Astrocyte (in vitro differentiated cells and primary cell): Measurements from ENCODE around the gene CLMN. TPM values are rescaled to one million over a fixed set of nuclear protein-coding genes. Genes with fewer than 3 reads are reported as not detected.

Experiments
- DNase-seq: peaks from one replicate; pipeline ENCODE4 v3.0.0-alpha.2; 2010; ENCODE audit warnings: low read depth
- FAIRE-seq: peaks from 2 replicates; lab custom pipeline; 2011; peaks lifted over from hg19 to GRCh38; lab: Jason Lieb, UNC
- H2AFZ ChIP-seq: 2 replicates; pipeline ENCODE4 v1.6.0; 2012; ENCODE audit warnings: low read depth, low read length, inconsistent platforms
- H3K27ac ChIP-seq: 2 replicates; pipeline ENCODE4 v1.5.1; 2011; ENCODE audit warnings: low read depth, low read length, inconsistent platforms
- H3K27me3 ChIP-seq: 2 replicates; pipeline ENCODE4 v1.6.0; 2011; ENCODE audit warnings: low read length, inconsistent platforms; ENCODE audit not compliant: insufficient read depth
- H3K36me3 ChIP-seq: 2 replicates; pipeline ENCODE4 v1.5.1; 2011; ENCODE audit warnings: low read length, inconsistent platforms; ENCODE audit not compliant: insufficient read depth
- H3K4me1 ChIP-seq: 2 replicates; pipeline ENCODE4 v1.5.1; 2011; ENCODE audit warnings: low read length, inconsistent platforms; ENCODE audit not compliant: insufficient read depth
- H3K4me2 ChIP-seq: 2 replicates; pipeline ENCODE4 v1.6.0; 2012; ENCODE audit warnings: low read length, inconsistent platforms
- H3K4me3 ChIP-seq: 2 replicates; pipeline ENCODE4 v1.5.1; 2011; ENCODE audit warnings: low read depth, mild to moderate bottlenecking, low read length, inconsistent platforms; ENCODE audit not compliant: insufficient read depth
- H3K79me2 ChIP-seq: 2 replicates; pipeline ENCODE4 v1.6.0; 2012; ENCODE audit warnings: mild to moderate bottlenecking, low read length, inconsistent platforms; ENCODE audit not compliant: insufficient read depth
- H3K9ac ChIP-seq: 2 replicates; pipeline ENCODE4 v1.6.0; 2012; ENCODE audit warnings: mild to moderate bottlenecking, low read length, inconsistent platforms
- H3K9me3 ChIP-seq: 2 replicates; pipeline ENCODE4 v1.5.1; 2012; ENCODE audit warnings: low read depth, mild to moderate bottlenecking, low read length, inconsistent platforms; ENCODE audit not compliant: insufficient read depth
- H4K20me1 ChIP-seq: 2 replicates; pipeline ENCODE4 v1.6.0; 2012; ENCODE audit warnings: low read length, inconsistent platforms; ENCODE audit not compliant: insufficient read depth
- H3K27ac Mint-ChIP-seq: one replicate; pipeline ENCODE4 v1.8.0; 2021; ENCODE audit warnings: mild to moderate bottlenecking, mixed read lengths; ENCODE audit not compliant: unreplicated experiment
- H3K27me3 Mint-ChIP-seq: one replicate; pipeline ENCODE4 v1.8.0; 2021; ENCODE audit warnings: low read depth, mixed read lengths; ENCODE audit not compliant: unreplicated experiment
- H3K36me3 Mint-ChIP-seq: one replicate; pipeline ENCODE4 v1.8.0; 2021; ENCODE audit warnings: low read depth, mixed read lengths; ENCODE audit not compliant: unreplicated experiment
- H3K4me1 Mint-ChIP-seq: one replicate; pipeline ENCODE4 v1.8.0; 2021; ENCODE audit warnings: low read depth, mixed read lengths; ENCODE audit not compliant: unreplicated experiment
- H3K4me3 Mint-ChIP-seq: one replicate; pipeline ENCODE4 v1.8.0; 2021; ENCODE audit warnings: mild to moderate bottlenecking, moderate library complexity, mixed read lengths; ENCODE audit not compliant: unreplicated experiment
- H3K9me3 Mint-ChIP-seq: one replicate; pipeline ENCODE4 v1.8.0; 2021; ENCODE audit warnings: mild to moderate bottlenecking, mixed read lengths; ENCODE audit not compliant: unreplicated experiment
- CTCF ChIP-seq: IDR thresholded peaks from 2 replicates; pipeline ENCODE4 v1.5.1; 2011; ENCODE audit warnings: low read depth, mild to moderate bottlenecking, inconsistent platforms, low read length, moderate library complexity; ENCODE audit not compliant: insufficient read depth
- EZH2 ChIP-seq: IDR thresholded peaks from 2 replicates; pipeline ENCODE4 v1.6.1; 2012; ENCODE audit warnings: mild to moderate bottlenecking, low read length, inconsistent platforms; ENCODE audit not compliant: insufficient read depth
- total RNA-seq: library from RNA; stranded (reverse); gene quantifications from 2 replicates; pipeline ENCODE4 v1.2.1, GENCODE V29; 2021

Gene CLMN
- total RNA-seq, 1 donor from 2014 or later: 14.0 TPM

GRCh38 chr14:95274874-95275273, 44.8 kb downstream of the CLMN start:
- H3K79me2 ChIP-seq: no peaks in the 10 kb centered on the region
- H3K4me2 ChIP-seq: no peak overlapping the region
- no peaks in the 10 kb centered on the region for H3K27me3 ChIP-seq
- DNase-seq: no peak
- no peak overlapping the region for H2AFZ ChIP-seq
- Mint-ChIP-seq H3K27ac (no peak overlapping the region), H3K36me3 (no peaks in the 10 kb centered on the region), H3K9me3 (no peaks in the 10 kb centered on the region), H3K27me3 (no peaks in the 10 kb centered on the region), H3K4me1 (peaks cover 6% of the 10 kb centered on the region), H3K4me3 (no peak overlapping the region)
- H3K4me1 ChIP-seq: no peaks in the 10 kb centered on the region
- no peak overlapping the region for H3K4me3 ChIP-seq
- no peak overlapping the region for H3K27ac ChIP-seq
- H4K20me1 ChIP-seq: no peaks in the 10 kb centered on the region
- no peaks in the 10 kb centered on the region for H3K9me3 ChIP-seq
- no peak for FAIRE-seq
- TF ChIP-seq CTCF (no peak), EZH2 (no peak)
- no peak overlapping the region for H3K9ac ChIP-seq
- H3K36me3 ChIP-seq: no peaks in the 10 kb centered on the region

- H3K4me1 Mint-ChIP-seq: peaks cover 6% of the 10 kb centered on the region
- no peak overlapping the region for H3K27ac ChIP-seq
- FAIRE-seq: no peak
Observed at GRCh38 chr14:95274279-95274678, 45.4 kb downstream of the CLMN start.

More at GRCh38 chr14:95274279-95274678, 45.4 kb downstream of the CLMN start:
- no peak overlapping the region for H3K4me3 ChIP-seq
- H3K4me1 ChIP-seq: no peaks in the 10 kb centered on the region
- Mint-ChIP-seq H3K36me3 (no peaks in the 10 kb centered on the region), H3K4me3 (no peak overlapping the region), H3K27ac (no peak overlapping the region), H3K27me3 (no peaks in the 10 kb centered on the region), H3K9me3 (no peaks in the 10 kb centered on the region)
- DNase-seq: no peak
- no peak overlapping the region for H3K4me2 ChIP-seq
- TF ChIP-seq CTCF (no peak), EZH2 (no peak)
- no peak overlapping the region for H2AFZ ChIP-seq
- H3K9ac ChIP-seq: no peak overlapping the region
- H3K36me3 ChIP-seq: no peaks in the 10 kb centered on the region
- H3K27me3 ChIP-seq: no peaks in the 10 kb centered on the region
- no peaks in the 10 kb centered on the region for H3K79me2 ChIP-seq
- no peaks in the 10 kb centered on the region for H4K20me1 ChIP-seq
- H3K9me3 ChIP-seq: no peaks in the 10 kb centered on the region
